22Rv1 (cell line): ENCODE measurements around the gene ZNF750.

ENCODE experiments used
- ZFX ChIP-seq: fragments of 450-650 bp; IDR thresholded peaks from 2 replicates; pipeline ENCODE4 v1.6.1; 2017; ENCODE audit warnings: antibody characterized with exemption, borderline replicate concordance
- TF ChIP-seq, protein P1 (sequence below): fragments of 450-650 bp; IDR thresholded peaks from 2 replicates; pipeline ENCODE4 v1.5.1; 2017; ENCODE audit warnings: mild to moderate bottlenecking

DNA sequence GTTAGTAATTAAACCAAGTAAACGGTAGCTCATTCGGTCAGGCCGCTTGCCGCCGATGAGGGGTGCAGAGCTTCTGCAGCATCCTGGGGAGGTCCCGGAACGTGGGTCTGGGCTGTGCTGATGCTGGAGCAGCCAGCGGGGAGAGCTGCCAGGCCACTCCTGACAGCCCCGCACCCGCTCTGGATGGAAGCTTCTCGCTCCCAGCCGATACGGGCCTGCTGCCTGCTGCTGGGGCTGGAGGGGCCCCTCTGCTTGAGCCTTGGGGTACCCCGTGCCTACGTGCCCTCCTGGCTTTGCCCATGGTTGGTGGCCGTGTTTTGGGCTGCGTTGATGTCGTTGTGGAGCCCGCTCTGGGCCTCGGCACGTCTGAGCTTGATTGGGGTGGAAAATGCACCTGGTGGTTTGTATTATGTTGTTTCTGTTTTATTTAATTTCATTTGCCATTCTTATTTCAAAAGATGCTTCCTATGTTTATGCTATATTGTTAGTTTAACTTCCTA lies 41.6 kb upstream of the ZNF750 start:
- TF ChIP-seq, protein P1, sequence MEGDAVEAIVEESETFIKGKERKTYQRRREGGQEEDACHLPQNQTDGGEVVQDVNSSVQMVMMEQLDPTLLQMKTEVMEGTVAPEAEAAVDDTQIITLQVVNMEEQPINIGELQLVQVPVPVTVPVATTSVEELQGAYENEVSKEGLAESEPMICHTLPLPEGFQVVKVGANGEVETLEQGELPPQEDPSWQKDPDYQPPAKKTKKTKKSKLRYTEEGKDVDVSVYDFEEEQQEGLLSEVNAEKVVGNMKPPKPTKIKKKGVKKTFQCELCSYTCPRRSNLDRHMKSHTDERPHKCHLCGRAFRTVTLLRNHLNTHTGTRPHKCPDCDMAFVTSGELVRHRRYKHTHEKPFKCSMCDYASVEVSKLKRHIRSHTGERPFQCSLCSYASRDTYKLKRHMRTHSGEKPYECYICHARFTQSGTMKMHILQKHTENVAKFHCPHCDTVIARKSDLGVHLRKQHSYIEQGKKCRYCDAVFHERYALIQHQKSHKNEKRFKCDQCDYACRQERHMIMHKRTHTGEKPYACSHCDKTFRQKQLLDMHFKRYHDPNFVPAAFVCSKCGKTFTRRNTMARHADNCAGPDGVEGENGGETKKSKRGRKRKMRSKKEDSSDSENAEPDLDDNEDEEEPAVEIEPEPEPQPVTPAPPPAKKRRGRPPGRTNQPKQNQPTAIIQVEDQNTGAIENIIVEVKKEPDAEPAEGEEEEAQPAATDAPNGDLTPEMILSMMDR: no peak
- no peak for TF ChIP-seq ZFX
